ENCODE results near the gene WSB1. TPM values are rescaled to one million over a fixed set of nuclear protein-coding genes. Genes with fewer than 3 reads are reported as not detected.

WSB1 gene
- total and polyA plus RNA-seq, 4 experiments from 2014 or later = 122 to 157 (median 141) TPM

DNA sequence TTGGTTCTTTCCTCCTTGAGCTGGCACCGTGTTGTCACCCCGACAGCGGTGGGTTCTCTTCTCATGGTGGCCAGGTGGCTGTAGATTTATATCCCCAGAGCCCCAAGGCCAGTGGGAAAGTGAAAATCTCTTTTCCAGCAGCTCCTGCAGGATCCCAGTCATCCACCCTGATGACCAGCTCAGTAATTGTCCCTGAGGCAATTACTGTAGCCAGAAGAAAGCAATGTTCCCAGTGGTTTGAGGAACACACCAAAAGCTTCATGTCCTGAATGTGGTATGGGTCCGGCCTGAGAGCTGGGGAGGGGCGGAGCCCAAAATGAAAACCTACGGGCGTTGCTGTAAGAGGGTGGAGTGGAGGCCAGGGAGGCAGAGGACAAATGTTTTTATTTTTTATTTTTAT, 69.0 kb downstream of the WSB1 start:
- ChIA-PET CTCF (ENCODE audit: partially characterized antibody) (interaction anchor here (1.1 to 1.5 kb wide), 4 partner anchors 9 to 240 kb away, joined by 3 read pairs; no protein-coding TSS in a partner anchor), POLR2A (ENCODE audit: partially characterized antibody) (no interaction called here)
- no peaks in the 10 kb centered on the region for H3K27me3 ChIP-seq (ENCODE audit: insufficient read depth, low read length)
- no peaks in the 10 kb centered on the region for H3K36me3 Mint-ChIP-seq
- H3K27ac ChIP-seq (ENCODE audit: low read depth, low read length) = no peak overlapping the region
- H3K9me3 ChIP-seq (ENCODE audit: control insufficient read depth in 1 of 2, low read length in 2 of 2) = no peaks in the 10 kb centered on the region
- intact Hi-C loops (cut with micrococcal nuclease) = no loop called here
- no peak overlapping the region for H3K4me3 Mint-ChIP-seq
- H3K4me1 Mint-ChIP-seq = peaks cover 7 to 19% (median 10%) of the 10 kb centered on the region in 4 donors
- no peaks in the 10 kb centered on the region for H3K9me3 Mint-ChIP-seq
- H3K4me3 ChIP-seq (ENCODE audit: low read length in 2 of 2) = no peak overlapping the region
- no peaks in the 10 kb centered on the region for H3K36me3 ChIP-seq (ENCODE audit: insufficient read depth, low read length)
- no peaks in the 10 kb centered on the region for H3K27me3 Mint-ChIP-seq
- H3K4me1 ChIP-seq (ENCODE audit: insufficient read depth, low read length) = peaks cover 12% of the 10 kb centered on the region
- H3K27ac Mint-ChIP-seq = no peak overlapping the region
- DNase-seq = no peak

DNA sequence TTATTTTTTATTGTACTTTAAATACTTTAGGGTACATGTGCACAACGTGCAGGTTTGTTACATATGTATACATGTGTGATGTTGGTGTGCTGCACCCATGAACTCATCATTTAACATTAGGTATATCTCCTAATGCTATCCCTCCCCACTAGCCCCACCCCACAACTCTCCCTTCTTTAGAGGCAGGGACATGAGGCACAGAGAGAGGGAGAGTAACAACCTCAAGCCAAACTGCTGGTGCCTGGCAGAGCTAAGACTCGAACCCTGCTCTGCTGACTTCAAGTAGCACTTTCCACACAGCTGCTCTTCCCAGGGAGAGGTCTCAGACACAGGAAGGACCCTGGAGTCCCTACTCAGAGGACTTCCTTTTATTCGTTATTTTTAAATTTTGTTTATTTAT, 69.4 kb downstream of the WSB1 start:
- DNase-seq = no peak
- H3K36me3 ChIP-seq (ENCODE audit: insufficient read depth, low read length) = no peaks in the 10 kb centered on the region
- Mint-ChIP-seq H3K27ac (no peak overlapping the region), H3K4me1 (peaks cover 7 to 19% (median 10%) of the 10 kb centered on the region in 4 donors), H3K27me3 (no peaks in the 10 kb centered on the region), H3K36me3 (no peaks in the 10 kb centered on the region), H3K4me3 (no peak overlapping the region), H3K9me3 (no peaks in the 10 kb centered on the region)
- no peaks in the 10 kb centered on the region for H3K9me3 ChIP-seq (ENCODE audit: control insufficient read depth in 1 of 2, low read length in 2 of 2)
- ChIA-PET POLR2A (ENCODE audit: partially characterized antibody) (no interaction called here), CTCF (ENCODE audit: partially characterized antibody) (interaction anchor here (1.2 to 1.5 kb wide), 3 partner anchors 19 to 240 kb away, joined by 3 read pairs; no protein-coding TSS in a partner anchor)
- no peaks in the 10 kb centered on the region for H3K27me3 ChIP-seq (ENCODE audit: insufficient read depth, low read length)
- intact Hi-C loops (cut with micrococcal nuclease) = no loop called here
- H3K27ac ChIP-seq (ENCODE audit: low read depth, low read length) = no peak overlapping the region
- no peak overlapping the region for H3K4me3 ChIP-seq (ENCODE audit: low read length in 2 of 2)
- H3K4me1 ChIP-seq (ENCODE audit: insufficient read depth, low read length) = peaks cover 12% of the 10 kb centered on the region

Small RNA genes within 50 kb of the gene (microRNA-seq; reads per million reads assigned to microRNA genes)
- 0.72 reads per million for gene MIR4522 (ENCODE audit: borderline microRNAs expressed, borderline number of aligned reads, borderline replicate concordance)

Other genes with a start within 250 kb of the WSB1 start
- 10 to 100 TPM; 33.2 to 40.0 TPM for gene KSR1, start 162.3 kb downstream of the WSB1 start, total RNA-seq
- gene KSR1, start 162.3 kb downstream of the WSB1 start, polyA plus RNA-seq = 1 to 10 TPM in 1 of 2 donors, under 1 TPM in 1; 0.77 to 4.1 TPM